Right kidney (tissue), 1 donor: ENCODE results near the gene SDHA.

Source experiments
- DNase-seq: peaks from one replicate; pipeline ENCODE4 v3.0.0-alpha.2; 2016

The SDHA gene

GRCh38 chr5:185095-186070 lies 32.7 kb upstream of the SDHA start:
- DNase-seq: no peak

- DNase-seq: no peak
Observed at GRCh38 chr5:186091-187041, 31.8 kb upstream of the SDHA start.

- DNase-seq: no peak
Observed at GRCh38 chr5:187042-187431, 31.1 kb upstream of the SDHA start.

DNA sequence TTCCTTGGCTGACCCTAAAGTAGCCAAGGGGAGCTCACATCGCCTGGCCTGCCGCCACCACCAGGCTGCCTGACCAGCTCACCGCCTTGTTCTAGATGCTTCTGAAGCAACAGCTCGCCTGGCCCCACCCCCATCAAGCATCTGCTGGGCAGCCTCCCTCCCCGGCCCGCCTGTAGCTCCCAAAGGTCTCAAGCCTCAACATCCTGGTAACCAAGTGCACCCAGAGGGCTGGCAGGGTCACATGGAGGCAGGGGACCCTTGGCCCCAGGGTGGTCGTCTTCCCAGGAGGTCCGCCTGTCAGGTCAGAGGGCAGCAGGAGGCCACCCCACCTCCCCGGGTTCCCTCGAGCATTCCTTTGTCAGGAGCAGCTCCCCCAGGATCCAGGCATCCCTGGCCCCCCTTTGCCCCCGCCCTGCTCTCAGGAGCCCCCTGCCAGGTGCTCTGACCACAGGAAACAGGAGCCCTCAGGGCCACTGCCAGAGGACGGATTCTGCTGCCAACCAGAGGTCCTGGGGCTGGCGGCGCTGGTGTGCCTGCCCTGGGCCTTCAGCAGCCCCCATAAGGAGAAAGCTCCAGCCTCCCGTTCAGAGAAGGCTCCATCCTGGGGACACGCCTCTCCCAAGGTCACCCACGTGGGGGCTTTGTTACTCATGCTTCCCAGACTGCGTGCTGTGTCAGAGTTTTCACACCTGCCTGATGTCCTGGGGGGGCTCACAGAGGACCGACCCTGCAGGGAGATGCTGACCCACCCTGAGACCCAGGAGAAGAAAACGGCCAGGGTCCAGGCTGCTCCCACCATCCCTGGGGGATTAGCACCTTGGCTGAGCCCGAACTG lies 30.3 kb upstream of the SDHA start:
- no peak for DNase-seq

DNA sequence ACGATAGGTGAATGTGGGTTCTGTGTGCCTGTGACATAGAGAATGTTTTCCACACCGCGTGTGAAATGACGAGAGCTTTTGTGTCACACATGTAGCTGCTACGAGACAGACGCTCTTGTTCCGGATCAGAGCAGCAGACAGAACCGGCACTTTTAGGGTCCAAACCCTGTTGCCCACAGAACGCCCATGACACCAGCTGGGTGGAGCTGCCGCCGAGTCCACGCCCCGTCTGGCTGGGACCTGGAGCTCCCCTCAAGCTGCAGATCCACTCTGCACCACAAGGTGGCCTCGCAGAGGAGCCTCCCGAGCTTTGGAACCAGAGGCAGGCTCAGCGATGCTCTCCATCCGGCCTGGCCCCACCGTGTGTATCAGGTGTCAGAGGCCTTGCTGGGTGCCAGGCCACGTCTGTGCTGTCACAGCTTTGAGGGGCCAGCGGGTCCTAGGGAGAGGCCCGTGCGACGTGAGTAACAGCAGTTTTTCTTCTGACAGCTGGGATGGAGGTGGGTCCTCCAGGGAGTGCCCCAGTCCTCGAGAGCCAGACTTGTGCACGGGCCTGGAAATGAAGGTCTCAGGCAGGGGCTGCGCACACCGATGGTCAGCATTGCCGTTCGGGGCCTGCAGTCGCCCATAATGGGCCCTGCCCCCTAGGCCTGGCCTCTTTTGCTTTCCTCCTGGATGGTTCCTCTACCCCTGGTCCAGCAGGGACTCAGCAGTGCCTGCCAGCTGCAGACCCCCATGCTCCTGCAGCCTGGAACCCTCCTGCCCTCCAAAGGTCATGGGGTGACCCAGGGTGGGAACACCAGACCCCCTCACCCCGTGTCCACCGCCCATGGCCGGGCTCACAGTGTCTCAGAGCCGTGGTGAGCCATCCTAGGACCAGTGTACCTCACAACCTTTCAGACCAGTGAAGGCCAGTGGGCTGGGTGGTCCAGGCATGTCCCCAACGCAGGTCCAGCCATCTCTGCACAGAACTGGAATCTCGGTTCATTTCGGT lies 29.3 kb upstream of the SDHA start:
- DNase-seq: peak; percentile 76

GRCh38 chr5:189486-189885 lies 28.6 kb upstream of the SDHA start:
- DNase-seq: no peak

GRCh38 chr5:189976-190365 lies 28.1 kb upstream of the SDHA start:
- no peak for DNase-seq

DNA sequence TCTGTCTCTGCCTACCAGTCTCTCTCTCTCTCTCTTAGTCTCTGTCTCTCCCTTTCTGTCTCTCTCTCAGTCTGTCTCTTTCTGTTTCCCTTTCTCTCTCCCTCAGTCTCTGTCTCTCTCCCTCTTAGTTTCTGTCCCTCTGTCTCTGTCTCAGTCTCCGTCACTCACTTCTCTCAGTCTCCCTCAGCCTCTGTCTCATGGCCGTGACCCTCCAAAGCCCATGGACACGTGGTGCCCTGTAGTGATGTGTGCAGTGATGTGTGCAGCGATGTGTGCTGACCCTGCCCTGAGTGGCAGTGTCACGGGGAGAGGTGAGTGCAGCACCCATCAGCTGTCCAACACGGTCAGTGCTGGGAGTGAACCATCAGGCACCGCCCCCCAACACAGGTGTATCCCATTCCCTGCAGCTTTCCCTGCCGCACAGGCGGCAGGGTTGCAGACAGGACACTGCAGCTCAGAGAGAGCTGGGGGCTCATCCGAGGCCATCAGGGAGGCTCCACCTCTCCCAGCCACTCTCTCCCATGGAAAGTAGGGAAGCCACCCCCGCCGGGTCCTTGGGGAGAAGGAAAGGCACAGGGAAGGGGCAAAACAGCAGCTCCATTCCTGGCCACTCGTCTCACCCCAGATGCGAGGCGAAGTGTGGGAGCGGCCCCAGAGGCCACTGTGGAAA lies 27.6 kb upstream of the SDHA start:
- peak; percentile 52 for DNase-seq

DNA sequence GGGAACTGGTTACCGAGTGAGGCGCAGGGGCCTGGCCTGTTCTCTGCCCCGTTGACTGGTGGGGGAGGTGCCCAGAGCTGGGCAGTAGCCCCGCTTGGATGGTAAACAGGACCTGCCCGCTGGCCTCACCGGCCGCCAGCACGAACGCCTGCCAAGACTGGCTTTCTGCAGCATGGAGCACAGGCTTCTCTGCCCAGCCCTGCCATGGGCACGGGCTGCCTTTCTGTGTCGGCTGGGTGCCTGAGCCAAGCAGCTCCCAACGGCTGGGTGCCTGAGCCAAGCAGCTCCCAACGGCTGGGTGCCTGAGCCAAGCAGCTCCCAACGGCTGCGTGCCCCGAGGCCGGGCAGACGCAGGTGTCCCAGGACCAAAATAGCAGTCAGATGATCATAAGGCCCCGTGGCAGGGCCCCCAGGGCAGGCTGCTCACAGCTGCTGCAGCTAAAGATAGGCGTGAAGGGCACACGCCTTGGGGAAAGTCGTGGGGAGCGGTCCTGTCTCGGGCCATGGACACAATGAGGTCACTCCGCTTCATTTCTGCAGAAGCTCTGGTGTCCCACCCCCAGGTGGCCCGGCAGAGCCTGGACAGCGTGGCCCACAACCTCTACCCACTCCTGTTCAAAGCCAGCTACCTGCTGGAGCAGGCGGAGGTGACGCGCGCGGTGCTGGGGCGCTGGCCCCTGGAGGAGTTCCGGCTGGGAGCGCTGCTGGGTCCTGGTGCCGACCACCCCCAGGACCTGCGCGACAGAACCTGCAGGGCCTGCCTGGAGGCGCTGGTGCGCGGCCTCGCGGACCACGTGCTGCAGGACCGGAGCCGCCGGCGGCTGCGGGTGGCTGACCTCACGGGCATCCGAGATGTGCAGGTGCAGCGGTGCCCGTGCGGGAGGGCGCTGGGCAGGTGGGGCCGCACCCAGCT lies 26.8 kb upstream of the SDHA start, which contains the start of gene LRRC14B:
LRRC14B (plus strand) TSS at position 460 of the 913 bp plus-strand sequence; CDS start at position 504, 44 bp downstream.
- DNase-seq: peak; percentile 68

DNA sequence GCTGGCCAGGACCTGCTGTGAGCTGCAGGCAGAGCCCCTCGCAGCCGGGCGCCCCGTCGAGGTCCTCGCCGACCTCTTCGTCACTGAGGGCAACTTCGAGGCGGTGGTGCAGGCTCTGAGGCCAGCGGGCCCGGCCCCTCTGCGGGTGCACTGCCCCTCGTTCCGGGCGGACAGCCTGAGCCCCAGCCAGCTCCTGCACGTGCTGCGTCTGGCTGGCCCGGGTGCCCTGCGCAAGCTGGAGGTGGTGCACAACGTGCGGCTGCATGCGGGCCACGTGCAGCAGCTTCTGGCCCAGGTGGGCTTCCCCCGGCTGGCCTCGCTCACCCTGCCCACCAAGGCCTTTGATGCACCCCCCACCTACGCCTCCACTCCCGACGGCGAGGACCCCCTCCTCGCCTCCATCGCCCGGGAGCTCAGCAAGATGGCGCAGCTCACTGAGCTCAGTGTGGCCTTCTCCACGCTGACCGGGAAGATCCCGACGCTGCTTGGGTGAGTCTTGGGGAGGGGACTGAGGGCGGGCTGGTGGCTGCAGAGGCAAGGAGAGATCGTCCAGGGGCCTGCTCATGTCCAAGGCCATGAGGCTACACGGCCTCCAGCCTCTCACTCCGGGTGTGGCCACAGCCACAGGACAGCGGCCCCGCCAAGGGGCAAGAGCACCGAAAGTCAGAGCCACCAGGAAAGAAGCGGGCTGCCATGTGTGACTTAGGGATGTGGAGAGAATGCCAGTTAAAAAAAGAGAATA lies 26.0 kb upstream of the SDHA start:
- no peak for DNase-seq

- DNase-seq: no peak
Observed at GRCh38 chr5:192691-192969, 25.5 kb upstream of the SDHA start.

- no peak for DNase-seq
Observed at GRCh38 chr5:192970-193831, 24.9 kb upstream of the SDHA start.

GRCh38 chr5:194102-194501 lies 24.0 kb upstream of the SDHA start:
- no peak for DNase-seq

DNA sequence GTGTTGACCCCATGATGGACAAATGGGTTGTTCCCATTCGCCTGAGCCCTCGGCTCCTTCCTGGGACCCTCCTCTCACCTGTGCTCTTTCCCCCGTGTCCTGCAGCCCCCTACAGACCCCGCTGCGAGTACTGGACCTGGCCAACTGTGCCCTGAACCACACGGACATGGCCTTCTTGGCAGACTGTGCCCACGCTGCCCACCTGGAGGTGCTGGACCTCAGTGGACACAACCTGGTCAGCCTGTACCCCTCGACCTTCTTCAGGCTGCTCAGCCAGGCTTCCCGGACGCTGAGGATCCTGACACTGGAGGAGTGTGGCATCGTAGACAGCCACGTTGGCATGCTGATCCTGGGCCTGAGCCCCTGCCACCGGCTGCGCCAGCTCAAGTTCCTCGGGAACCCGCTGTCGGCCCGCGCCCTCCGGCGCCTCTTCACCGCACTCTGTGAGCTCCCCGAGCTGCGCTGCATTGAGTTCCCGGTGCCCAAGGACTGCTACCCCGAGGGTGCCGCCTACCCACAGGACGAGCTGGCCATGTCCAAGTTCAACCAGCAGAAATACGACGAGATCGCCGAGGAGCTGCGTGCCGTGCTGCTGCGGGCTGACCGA lies 23.4 kb upstream of the SDHA start:
- DNase-seq: no peak

DNA sequence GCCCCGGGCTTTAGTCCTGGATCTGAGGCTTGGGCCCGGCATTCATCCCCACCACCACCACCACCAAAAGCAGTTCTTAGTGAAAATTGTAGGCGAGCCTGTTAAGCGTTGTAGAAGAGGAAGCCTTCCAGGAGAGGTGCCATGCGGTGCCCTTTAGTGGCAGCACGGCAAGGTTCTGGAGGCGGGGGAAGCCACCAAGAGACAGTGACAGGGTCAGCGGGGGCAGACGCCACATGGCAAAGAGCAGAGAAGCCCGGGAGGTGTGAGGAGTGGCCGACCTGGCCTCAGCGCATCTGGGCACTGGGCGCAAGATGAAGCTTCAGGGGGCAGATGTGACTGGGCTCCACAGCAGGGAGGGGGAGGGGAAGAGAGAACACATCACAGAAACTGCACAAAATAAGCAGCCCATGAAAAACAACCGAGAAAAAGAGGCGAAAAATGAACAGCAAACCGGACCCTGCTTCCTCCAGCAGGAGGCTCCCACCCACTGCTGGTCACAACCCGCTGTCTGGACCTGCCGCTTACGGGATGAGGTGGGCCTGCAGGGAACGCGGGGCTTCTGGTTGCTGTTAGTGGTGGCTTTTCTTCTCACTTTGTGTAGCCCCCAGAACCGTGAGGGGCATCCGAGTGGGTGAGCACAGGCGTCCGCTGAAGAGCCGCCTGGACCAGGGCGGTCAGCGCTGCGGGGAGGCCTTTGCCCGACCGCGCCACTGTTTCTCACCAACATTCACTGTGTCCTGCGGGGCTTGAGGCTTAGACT lies 22.5 kb upstream of the SDHA start:
- DNase-seq: no peak

DNA sequence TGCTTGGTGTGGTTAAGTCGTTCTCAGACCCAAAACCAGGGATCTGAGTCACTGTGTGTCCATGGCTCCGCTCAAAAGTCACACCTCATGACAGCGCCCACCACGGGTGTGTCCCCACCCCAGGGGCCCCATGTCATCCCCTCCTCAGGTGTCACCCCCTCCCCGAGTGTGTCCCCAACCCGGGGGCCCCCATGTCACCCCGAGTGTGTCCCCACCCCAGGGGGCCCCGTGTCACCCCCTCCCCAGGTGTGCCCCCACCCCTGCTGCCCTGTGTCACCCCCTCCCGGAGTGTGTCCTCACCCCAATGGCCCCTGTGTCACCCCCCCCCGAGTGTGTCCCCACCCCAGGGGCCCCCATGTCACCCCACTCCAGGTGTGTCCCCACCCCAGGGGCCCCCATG lies 21.8 kb upstream of the SDHA start:
- no peak for DNase-seq
